HAP-1 (cell line): ENCODE data around the gene NPIPA2.
"Not testable (repeated sequence)": the region's sequence is repeated elsewhere in the genome, so short reads cannot be mapped to it uniquely, and the experiment has no call there.

Experiments used
- DNase-seq, 2 experiments: peaks; one replicate each; pipeline ENCODE4 v3.0.0-alpha.2; 2016 to 2020; ENCODE audit warnings: low spot score in 2 of 2
- H3K27me3 ChIP-seq: fragments of 250-450 bp; sonication (Bioruptor Pico); 2 replicates; pipeline ENCODE4 v1.5.1; 2020; ENCODE audit warnings: low read depth, mild to moderate bottlenecking, moderate library complexity
- H3K36me3 ChIP-seq: fragments of 250-450 bp; sonication (Bioruptor Pico); replicated peaks from 2 replicates; pipeline ENCODE4 v1.5.1; 2020; ENCODE audit warnings: mild to moderate bottlenecking
- H3K4me1 ChIP-seq: fragments of 250-450 bp; sonication (Bioruptor Pico); 2 replicates; pipeline ENCODE4 v1.5.1; 2020; ENCODE audit warnings: mild to moderate bottlenecking
- H3K4me3 ChIP-seq: fragments of 250-450 bp; sonication (Bioruptor Pico); 2 replicates; pipeline ENCODE4 v1.5.1; 2020; ENCODE audit warnings: mild to moderate bottlenecking, moderate library complexity
- H3K9me3 ChIP-seq: fragments of 250-450 bp; sonication (Bioruptor Pico); 2 replicates; pipeline ENCODE4 v1.5.1; 2020; ENCODE audit warnings: mild to moderate bottlenecking, moderate library complexity
- in situ Hi-C: fragments of 300-500 bp; cut with MboI; formaldehyde crosslinking; loops from 3 replicates; pipeline ENCODE4 v1.14.3; 2020; ENCODE audit warnings: low sequenced_read_pairs, inconsistent platforms, mixed read lengths

The NPIPA2 gene

DNA sequence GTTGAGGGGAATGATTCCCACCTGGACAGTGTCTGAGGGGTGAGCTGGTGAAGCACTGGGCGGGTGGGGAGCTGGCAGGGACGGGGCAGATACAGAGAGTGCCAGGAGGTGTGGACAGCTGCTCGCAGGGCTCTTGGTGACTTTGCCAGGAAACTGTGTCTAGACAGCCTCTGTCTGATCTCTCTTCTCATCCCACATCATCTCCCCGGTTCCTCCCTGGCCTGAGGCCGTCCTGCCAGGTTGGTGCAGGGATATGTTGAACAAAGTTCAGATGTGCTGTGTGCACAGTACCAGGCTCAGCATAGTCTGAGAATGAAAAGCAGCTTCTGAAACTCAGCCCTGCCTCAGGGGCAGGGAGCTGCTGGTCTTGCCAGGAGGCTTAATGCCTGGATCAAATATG, 47.2 kb downstream of the NPIPA2 start:
- in situ Hi-C loops, H3K4me1 ChIP-seq, H3K27me3 ChIP-seq, H3K36me3 ChIP-seq, H3K9me3 ChIP-seq, DNase-seq, H3K4me3 ChIP-seq: not testable (repeated sequence)

- DNase-seq, H3K27me3 ChIP-seq, H3K36me3 ChIP-seq, in situ Hi-C loops, H3K4me3 ChIP-seq, H3K9me3 ChIP-seq, H3K4me1 ChIP-seq: not testable (repeated sequence)
Measured at GRCh38 chr16:14790320-14790956, 48.1 kb downstream of the NPIPA2 start.

GRCh38 chr16:14792914-14793313, 50.6 kb downstream of the NPIPA2 start:
- H3K9me3 ChIP-seq, H3K27me3 ChIP-seq, in situ Hi-C loops, DNase-seq, H3K36me3 ChIP-seq, H3K4me1 ChIP-seq, H3K4me3 ChIP-seq: not testable (repeated sequence)

- H3K4me1 ChIP-seq, DNase-seq, H3K4me3 ChIP-seq, H3K9me3 ChIP-seq, H3K27me3 ChIP-seq, H3K36me3 ChIP-seq, in situ Hi-C loops: not testable (repeated sequence)
Measured at GRCh38 chr16:14797558-14797957, 55.2 kb downstream of the NPIPA2 start.

DNA sequence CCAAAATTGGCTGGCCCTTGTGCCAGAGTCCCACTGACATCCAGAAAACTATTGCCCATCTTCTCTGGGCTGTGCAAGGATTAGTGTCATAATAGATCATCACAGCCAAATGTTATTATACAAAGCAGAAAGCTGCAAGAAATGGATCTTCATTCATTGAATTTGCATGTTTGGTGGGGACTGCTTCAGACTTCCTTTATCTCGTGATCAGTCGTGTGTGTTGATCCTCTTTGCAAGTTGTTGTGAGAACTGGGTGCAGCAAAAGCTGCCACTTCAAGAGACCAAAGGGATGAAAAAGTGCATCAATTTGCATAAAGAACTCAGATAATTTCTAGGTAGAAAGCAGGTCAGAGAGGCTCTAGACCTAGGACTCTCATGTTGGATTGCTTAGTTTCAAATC, 61.2 kb downstream of the NPIPA2 start:
- DNase-seq, H3K4me1 ChIP-seq, H3K4me3 ChIP-seq, H3K36me3 ChIP-seq, in situ Hi-C loops, H3K9me3 ChIP-seq, H3K27me3 ChIP-seq: not testable (repeated sequence)

GRCh38 chr16:14807184-14807678, 64.9 kb downstream of the NPIPA2 start:
- H3K9me3 ChIP-seq, H3K36me3 ChIP-seq, H3K4me3 ChIP-seq, DNase-seq, H3K4me1 ChIP-seq, in situ Hi-C loops, H3K27me3 ChIP-seq: not testable (repeated sequence)

DNA sequence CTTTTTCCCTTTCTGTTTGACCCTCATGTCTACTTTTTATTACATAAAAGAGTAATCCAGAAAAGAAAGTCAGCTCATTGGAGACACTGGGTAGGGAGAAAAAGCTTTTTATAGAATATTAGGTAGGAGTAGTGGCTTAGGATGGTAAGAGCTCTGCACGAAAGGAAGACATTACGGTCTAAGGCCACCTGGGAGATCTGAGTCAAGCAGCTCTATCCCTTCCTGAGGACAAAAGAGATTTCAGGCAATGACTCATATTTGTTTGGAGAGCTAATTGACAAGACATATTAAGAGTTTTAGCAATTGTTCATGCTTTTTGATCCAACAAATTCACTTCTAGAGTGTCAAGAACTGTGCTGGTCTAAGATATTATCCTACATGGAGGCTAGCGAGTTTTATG, 71.6 kb downstream of the NPIPA2 start:
- in situ Hi-C loops, H3K4me1 ChIP-seq, H3K27me3 ChIP-seq: not testable (repeated sequence)

More for the DNA sequence above, 71.6 kb downstream of the NPIPA2 start:
- DNase-seq, H3K36me3 ChIP-seq, H3K4me3 ChIP-seq, H3K9me3 ChIP-seq: not testable (repeated sequence)
